NCI-H1694 (cell line): ENCODE data around the gene ZNF200.
A peak's percentile ranks its signal among the peaks of the same experiment; 100 is the strongest.
"Not testable (repeated sequence)": the region's sequence is repeated elsewhere in the genome, so short reads cannot be mapped to it uniquely, and the experiment has no call there.

Source experiments
- DNase-seq: peaks from one replicate; lab custom pipeline; 2025; lab: John Stamatoyannopoulos, UW

Gene ZNF200

GRCh38 chr16:3198334-3199072, 36.5 kb downstream of the ZNF200 start:
- no peak for DNase-seq

GRCh38 chr16:3197694-3198333, 37.1 kb downstream of the ZNF200 start:
- not testable (repeated sequence) for DNase-seq

- no peak for DNase-seq
These were observed 39.0 kb downstream of the ZNF200 start for GRCh38 chr16:3195975-3196374.

- no peak for DNase-seq
These were observed 40.2 kb downstream of the ZNF200 start for GRCh38 chr16:3194792-3195191.

- no peak for DNase-seq
These were observed 41.4 kb downstream of the ZNF200 start for GRCh38 chr16:3193221-3194212.

- DNase-seq: no peak
These were observed 42.4 kb downstream of the ZNF200 start for GRCh38 chr16:3192476-3193019.

- DNase-seq: no peak
These were observed 44.0 kb downstream of the ZNF200 start for GRCh38 chr16:3190949-3191353.

GRCh38 chr16:3189869-3190268, 45.1 kb downstream of the ZNF200 start:
- DNase-seq: no peak

- DNase-seq: no peak
These were observed 45.8 kb downstream of the ZNF200 start for GRCh38 chr16:3188925-3189825.

GRCh38 chr16:3188675-3188924, 46.4 kb downstream of the ZNF200 start:
- DNase-seq: no peak

- DNase-seq: peak; percentile 62
These were observed 46.9 kb downstream of the ZNF200 start, which contains the start of gene OR1F1 for GRCh38 chr16:3187798-3188674. Gene OR1F1, plus strand, starts transcription at chr16:3188204.

GRCh38 chr16:3186946-3187690, 47.8 kb downstream of the ZNF200 start:
- DNase-seq: no peak

GRCh38 chr16:3183445-3184139, 51.4 kb downstream of the ZNF200 start:
- no peak for DNase-seq

GRCh38 chr16:3182608-3183444, 52.1 kb downstream of the ZNF200 start:
- DNase-seq: no peak

GRCh38 chr16:3182293-3182607, 52.7 kb downstream of the ZNF200 start:
- DNase-seq: not testable (repeated sequence)

- DNase-seq: no peak
These were observed 54.5 kb downstream of the ZNF200 start for GRCh38 chr16:3180445-3180878.

- DNase-seq: no peak
These were observed 55.3 kb downstream of the ZNF200 start for GRCh38 chr16:3179651-3180050.
